Stimulated activated CD4-positive, alpha-beta T cell treated with anti-CD3 and anti-CD28 coated beads, Interleukin-4, amount 100 ng/mL, for 4 hours (primary cell): ENCODE measurements around the gene NEDD4L.

Source experiments
- DNase-seq, 2 experiments: peaks; one replicate each; pipeline ENCODE4 v3.0.0-alpha.2; 2020

Gene NEDD4L

GRCh38 chr18:58389745-58390144 lies 345.7 kb downstream of the NEDD4L start:
- DNase-seq: no peak

DNA sequence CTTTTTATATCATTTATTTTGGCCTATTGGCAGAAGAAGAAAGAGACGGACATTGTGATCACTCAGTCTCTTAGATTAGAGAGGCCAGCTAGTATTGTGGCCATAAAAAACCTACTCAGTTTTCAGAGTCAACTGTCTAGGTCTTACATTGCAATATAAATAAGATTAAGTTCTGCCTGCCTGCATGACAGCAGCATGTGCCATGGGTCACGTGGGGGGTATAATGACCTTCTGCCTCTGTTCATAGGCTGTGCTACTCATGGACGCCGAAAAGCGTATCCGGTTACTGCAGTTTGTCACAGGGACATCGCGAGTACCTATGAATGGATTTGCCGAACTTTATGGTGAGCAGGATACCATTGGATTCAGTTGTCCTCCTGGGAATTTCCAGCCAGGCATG lies 346.4 kb downstream of the NEDD4L start:
- DNase-seq: no peak

DNA sequence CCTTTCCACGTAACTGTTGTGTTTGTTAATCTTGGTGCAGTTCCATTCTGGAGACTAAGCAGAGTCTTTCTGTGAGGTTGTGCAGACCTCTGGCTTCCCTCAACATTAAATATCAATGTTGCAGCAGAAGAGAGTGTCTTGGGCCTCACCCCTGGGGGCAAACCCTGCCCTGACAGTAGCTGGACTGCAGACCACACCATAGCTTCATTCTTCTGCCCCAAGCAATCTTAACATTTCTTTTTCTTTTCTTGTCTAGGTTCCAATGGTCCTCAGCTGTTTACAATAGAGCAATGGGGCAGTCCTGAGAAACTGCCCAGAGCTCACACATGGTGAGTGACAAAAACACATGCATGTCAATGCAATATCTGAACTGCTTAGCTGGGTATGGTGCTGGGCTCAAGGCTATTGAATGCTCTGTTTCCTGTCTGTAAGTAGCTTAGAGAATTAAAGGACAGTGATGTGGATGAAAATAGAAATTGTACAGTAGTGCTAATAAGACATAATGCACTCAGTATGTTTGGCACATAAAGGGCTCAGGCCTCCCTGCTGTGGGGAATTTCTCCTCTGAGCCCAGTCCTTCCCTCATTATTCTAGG lies 347.3 kb downstream of the NEDD4L start:
- DNase-seq: no peak

DNA sequence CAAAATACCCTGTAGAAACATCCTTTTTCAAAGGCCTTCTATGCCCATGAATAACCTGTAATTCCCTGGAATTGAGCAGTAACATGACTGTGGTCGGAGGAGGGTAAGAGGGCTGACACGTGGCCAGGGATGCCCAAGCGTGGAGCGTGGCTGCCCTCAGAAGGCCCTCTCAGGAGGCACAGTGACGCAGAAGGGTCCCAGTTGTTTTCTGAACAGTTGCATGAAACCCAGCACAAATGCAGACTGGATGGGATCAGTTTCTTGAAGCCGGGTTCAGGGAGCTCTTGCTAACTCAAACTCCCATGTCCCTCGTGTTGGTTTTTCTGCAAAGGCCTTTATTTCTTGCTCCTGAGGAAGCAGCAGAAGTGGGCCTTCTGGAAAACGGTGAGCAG lies 347.9 kb downstream of the NEDD4L start:
- no peak for DNase-seq

GRCh38 chr18:58392324-58393000 lies 348.4 kb downstream of the NEDD4L start:
- no peak for DNase-seq

DNA sequence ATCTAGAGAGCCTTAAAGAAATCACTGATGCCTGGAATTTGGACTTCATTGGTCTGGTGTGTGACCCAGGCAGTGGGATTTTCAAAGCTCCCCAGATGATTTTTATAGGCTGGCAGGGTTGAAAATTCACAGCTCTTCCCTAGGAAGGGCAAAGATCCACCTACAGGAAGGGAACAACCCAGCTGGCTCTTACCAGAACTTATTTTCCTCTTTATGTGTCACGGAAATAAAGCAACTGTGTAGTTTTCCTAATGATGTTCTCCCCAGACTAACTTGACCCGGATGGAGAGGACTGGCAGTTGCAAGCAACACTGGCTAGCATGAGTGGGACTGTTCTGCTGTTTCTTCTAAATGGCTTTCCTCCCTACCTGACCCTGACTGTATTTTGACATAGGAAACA lies 349.3 kb downstream of the NEDD4L start:
- no peak for DNase-seq

GRCh38 chr18:58394046-58394445 lies 350.0 kb downstream of the NEDD4L start:
- no peak for DNase-seq

DNA sequence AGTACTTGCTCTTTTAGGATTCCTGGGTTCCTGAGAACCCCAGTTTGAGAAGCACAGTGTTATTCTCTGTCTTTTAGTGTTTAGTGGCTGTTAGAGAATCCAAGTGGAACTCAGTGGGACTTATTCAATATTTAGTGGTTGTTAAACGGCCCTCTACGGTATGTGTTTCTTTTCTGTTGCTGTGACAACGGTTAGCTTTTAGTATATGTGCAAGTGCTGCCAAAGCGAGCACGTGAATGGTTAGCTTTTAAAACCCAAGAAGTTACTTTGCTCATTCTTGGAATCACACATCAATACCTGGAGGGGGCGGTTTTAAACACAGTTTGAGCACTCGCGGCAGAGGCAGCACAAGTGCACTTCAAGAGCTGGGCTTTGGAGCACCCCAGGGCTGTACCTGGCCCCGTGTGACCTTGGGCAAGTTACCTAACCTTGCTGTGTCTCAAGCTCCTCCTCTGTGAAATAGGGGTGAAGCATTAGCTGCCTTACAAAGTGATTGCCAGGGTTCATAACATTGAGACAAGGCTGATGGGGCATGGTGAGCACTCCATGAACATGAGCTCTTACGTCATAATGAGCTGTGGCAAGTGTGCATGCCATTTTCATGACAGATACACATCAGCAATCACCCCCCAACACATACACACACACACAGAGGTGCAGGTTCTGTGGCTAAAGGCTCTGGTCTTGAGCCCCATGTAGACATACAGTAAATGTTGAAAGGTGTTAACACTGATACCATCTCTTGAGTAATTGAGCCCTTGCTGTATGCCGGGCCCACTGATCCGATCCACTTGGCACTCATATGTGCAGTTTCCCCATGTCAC lies 350.8 kb downstream of the NEDD4L start:
- DNase-seq: no peak

GRCh38 chr18:58396144-58396543 lies 352.1 kb downstream of the NEDD4L start:
- no peak for DNase-seq

GRCh38 chr18:58396966-58397365 lies 352.9 kb downstream of the NEDD4L start:
- no peak for DNase-seq

GRCh38 chr18:58397385-58398132 lies 353.5 kb downstream of the NEDD4L start:
- no peak for DNase-seq

- DNase-seq: no peak
Measured at GRCh38 chr18:58398648-58399398, 354.8 kb downstream of the NEDD4L start.

GRCh38 chr18:58400331-58400870 lies 356.4 kb downstream of the NEDD4L start:
- DNase-seq: peak in 1 of 2 experiments; percentile 12

DNA sequence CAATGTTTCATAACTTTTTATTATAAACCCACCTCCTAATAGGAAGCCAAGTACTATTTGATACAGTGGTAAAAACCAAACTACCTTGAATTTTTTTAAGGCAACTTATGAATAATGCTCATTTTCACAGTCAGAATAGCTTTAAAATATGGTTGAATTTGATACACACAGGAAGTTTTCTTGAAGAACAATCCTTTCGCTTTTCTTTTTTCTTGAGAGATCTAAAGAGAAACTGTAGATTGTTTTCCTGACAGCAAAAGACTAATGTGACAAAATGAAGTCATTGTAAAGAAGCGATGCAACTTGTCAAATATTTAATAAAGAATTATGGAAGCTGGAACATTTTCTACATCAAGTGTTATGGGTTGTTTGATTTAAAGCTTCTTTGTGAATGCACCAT lies 357.2 kb downstream of the NEDD4L start:
- DNase-seq: no peak

GRCh38 chr18:58402247-58402646 lies 358.2 kb downstream of the NEDD4L start:
- DNase-seq: no peak

DNA sequence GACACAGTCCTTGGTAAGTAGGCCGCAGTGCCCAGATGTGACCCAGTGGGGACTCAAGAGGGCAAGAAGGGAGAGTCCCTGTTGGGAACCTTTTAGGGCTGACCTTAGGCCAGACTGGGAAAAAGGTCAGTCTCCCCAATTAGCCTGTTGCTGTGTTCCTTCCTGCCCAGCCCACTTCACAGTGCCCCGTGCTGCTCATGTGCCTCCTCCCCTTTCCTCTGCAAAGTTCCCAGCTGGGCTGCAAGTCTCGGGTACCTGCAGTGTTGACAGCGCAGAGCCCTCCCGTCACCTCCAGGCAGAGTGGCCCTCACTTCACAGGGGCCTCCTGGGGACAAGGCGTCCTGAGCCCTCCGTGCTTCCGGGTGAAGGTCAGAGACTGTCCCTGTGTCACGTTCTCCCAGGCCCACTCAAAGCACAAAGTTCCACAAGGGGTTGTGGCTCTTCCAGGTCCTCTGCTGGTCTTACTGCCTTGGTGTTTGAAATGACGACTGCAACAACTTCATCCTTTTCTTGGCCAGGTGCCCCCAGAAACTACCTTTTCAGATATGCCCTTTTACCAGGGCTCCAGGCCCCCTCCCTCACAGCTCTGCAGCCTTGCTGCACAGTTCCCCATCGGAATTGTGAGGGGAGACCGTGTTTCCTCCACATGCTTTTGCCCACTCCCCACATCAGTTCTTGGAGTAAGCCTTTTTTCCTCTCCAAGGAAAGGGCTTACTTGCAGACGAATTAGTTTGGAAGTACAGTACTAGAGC lies 359.1 kb downstream of the NEDD4L start:
- no peak for DNase-seq

DNA sequence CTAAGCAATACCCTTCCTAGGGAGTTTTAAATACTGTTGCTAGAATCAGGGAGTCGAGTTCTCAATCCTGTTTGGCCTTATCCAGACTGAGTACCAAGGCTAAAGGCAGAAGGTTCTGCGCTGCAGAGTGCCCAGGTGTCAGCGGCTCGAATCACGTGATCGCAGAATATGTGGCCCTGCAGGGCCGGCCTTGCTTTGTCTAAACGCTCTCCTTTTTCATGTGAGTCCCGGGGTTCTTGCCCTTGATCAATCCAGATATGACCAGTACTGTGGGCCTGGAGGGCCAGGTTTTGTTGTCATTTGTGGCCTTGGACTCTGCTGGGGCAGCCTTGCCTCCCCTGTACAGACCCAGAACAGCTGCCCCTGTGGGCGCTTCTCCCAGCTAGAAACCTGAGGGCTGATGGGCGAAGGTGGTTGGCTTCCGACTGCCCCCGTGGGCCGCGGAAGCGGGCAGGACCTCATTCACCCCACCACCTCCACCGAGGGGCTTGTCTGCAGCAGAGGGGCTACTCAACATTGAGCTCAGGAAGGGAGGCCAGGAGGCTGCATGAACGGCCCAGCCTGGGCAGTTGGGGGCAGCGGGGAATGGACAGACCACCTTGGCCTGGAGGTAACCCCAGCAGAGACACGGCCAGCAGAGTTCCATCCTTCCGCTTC lies 359.9 kb downstream of the NEDD4L start:
- no peak for DNase-seq

DNA sequence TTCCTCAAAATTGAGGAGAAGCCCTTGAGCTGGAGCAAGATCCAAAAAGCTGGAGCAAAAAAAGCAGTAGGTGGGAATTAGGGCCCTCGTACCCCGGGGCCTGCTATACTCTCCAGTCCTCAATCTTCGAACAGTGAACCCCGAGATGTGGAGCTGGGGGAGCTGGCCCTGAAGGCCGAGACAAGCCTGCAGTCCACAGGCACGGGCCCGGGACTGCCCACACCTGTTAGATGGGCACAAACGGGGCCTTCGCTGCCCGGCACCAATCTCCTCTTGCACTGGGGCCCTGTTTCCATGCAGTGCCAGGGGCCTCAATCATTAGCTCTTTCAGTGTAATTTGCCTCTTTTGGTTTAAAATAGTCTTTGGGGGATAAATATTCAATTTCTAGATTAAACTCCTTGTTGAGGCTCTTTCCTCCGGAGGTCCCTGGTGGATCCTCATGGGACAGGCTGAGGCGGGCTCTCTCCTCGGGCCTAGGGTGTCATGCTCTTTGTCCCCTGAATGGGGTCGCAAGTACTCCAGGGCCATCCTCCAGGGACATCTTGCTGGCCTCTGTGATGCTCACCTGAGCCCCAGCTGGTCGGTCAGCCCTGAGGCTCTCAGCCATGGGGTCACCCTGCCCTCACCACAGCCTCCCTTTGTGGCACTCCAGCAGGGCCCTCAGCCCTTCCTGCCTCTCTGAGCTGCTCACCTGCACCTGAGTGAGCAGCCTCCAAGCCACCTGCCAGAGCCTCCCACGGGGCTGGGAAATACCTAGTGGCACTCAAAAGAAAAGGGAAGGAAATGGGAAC lies 361.3 kb downstream of the NEDD4L start:
- no peak for DNase-seq

DNA sequence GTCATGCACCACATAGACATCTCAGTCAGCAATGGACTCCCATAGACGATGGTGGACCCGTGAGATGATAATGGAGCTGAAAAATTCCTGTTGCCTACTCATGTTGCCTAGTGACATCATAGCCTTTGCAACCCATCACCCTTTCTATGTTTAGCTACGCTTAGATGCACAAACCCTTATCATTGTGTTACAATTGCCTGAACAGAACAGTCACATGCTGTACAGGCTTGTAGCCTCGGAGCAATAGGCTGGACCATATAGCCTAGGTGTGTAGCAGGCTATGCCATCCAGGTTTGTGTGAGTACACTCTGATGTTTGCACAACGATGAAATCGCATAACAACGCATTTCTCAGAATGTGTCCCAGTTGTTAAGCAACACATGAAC lies 363.2 kb downstream of the NEDD4L start:
- DNase-seq: no peak
